Colonic mucosa (tissue), 4 donors: ENCODE measurements around the gene LRGUK. TPM values are rescaled to one million over a fixed set of nuclear protein-coding genes. Genes with fewer than 3 reads are reported as not detected.

ENCODE experiments used
- DNase-seq: peaks from one replicate; pipeline ENCODE4 v3.0.0-alpha.2; 2020
- H3K27ac ChIP-seq: fragments of 200-600 bp; one replicate; pipeline ENCODE4 v1.8.0; 2021
- H3K27me3 ChIP-seq: fragments of 200-600 bp; one replicate; pipeline ENCODE4 v1.8.0; 2021
- H3K36me3 ChIP-seq: fragments of 200-600 bp; one replicate; pipeline ENCODE4 v1.8.0; 2021
- H3K4me1 ChIP-seq: fragments of 200-600 bp; one replicate; pipeline ENCODE4 v1.8.0; 2021; ENCODE audit warnings: mild to moderate bottlenecking
- H3K4me3 ChIP-seq: fragments of 200-600 bp; one replicate; pipeline ENCODE4 v1.8.0; 2021
- H3K9ac ChIP-seq, 2 donors: one replicate each; pipeline ENCODE4 v1.7.0; 2013; ENCODE audit warnings: control low read depth in 2 of 2, low read depth in 2 of 2, low read length in 2 of 2
- H3K9me3 ChIP-seq: fragments of 200-600 bp; one replicate; pipeline ENCODE4 v1.8.0; 2021
- CTCF ChIP-seq: fragments of 200-600 bp; IDR thresholded peaks from one replicate; pipeline ENCODE4 v1.8.0; 2022; ENCODE audit warnings: antibody characterized with exemption, mild to moderate bottlenecking
- intact Hi-C: fragments of 100-400 bp; cut with DNase I; formaldehyde crosslinking; loops from one replicate; pipeline ENCODE4 v1.14.1; 2022
- total RNA-seq, 2 donors: library from RNA; stranded (reverse); fragmentation: NEBNext Ultra II Directional in 1 of 2; extraction: Animal tissue kit (Norgen Biotek cat#: 25700) in 1 of 2; gene quantifications; one replicate each; pipeline ENCODE4 v1.2.1, GENCODE V29; 2021
- donor health status: healthy.
- donor health status: DM: no; HTN: no; CAD: no.
- donor health status: DM: no; HTN: no; CAD: no.

LRGUK gene
- total RNA-seq, 2 donors from 2014 or later = 0.37 to 0.69 TPM

DNA sequence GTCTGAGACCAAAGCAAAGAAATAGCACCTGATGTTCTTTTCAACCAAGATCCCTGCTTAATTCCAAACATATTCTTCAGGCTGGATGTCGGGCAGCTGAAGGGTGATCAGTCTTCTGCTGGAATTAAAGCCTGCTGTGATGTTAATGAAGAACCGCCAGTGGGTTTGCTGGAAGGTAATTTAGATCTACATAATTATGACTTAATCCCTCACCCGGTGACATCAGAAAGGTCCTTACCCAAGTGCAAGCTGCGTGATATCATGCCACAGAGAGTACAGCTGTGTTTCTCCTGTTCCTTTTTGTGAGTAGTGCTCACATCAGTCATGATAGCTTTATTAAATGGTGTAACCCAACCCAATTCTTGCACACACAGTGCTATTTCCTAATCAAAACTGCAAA, 29.1 kb upstream of the LRGUK start:
- Histone ChIP-seq H3K9ac (no peak overlapping the region), H3K4me1 (no peaks in the 10 kb centered on the region), H3K27ac (no peak overlapping the region), H3K27me3 (no peaks in the 10 kb centered on the region), H3K9me3 (no peaks in the 10 kb centered on the region), H3K36me3 (no peaks in the 10 kb centered on the region), H3K4me3 (no peak overlapping the region)
- DNase-seq = no peak
- no peak for TF ChIP-seq CTCF
- intact Hi-C loops = no loop called here

DNA sequence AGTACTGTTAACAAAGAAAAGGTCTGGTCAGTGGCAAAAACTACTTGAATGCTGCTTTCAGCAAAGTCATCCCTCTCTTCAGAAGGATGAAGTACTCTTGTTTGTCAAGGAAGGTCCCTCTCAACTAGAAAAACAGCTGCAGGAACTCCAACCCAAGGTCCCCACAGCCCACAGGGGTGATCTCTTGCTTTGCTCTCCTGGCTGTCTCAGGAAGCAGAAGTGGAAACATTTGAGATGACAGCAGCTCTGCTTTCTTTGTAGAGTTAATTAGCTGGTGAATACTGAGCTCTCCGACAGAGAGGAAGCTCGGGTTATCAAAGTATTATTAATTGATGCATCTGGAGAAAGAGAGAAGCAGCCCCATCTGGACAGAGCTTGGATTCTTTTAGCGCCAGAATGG, 25.4 kb upstream of the LRGUK start:
- TF ChIP-seq CTCF = no peak
- Histone ChIP-seq H3K36me3 (no peaks in the 10 kb centered on the region), H3K4me1 (no peaks in the 10 kb centered on the region), H3K9ac (no peak overlapping the region), H3K4me3 (no peak overlapping the region), H3K27ac (no peak overlapping the region), H3K27me3 (no peaks in the 10 kb centered on the region), H3K9me3 (no peaks in the 10 kb centered on the region)
- no peak for DNase-seq
- intact Hi-C loops = no loop called here

DNA sequence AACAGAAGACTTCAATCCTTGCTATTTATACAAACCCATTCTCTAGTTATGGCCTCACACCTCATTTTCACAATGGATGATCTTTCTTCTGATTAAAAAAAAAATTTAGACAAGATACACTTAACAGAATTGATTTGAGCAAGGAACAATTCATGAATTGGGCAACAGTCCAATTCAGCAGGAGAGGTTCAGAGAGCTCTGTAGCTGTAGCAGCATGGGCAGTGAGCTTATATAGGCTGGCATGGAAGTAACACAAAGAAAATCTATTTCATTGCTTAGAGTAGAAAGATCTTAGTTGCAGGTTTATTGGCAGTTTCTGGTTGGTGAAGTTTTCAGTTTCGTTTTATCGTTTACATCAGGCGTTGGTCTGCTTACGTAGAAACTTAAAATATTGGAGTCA, 23.0 kb upstream of the LRGUK start:
- no peaks in the 10 kb centered on the region for H3K36me3 ChIP-seq
- no peak overlapping the region for H3K9ac ChIP-seq
- H3K9me3 ChIP-seq = no peaks in the 10 kb centered on the region
- intact Hi-C loops = no loop called here
- no peak for DNase-seq
- H3K27me3 ChIP-seq = no peaks in the 10 kb centered on the region
- H3K27ac ChIP-seq = no peak overlapping the region
- no peak overlapping the region for H3K4me3 ChIP-seq
- TF ChIP-seq CTCF = no peak
- H3K4me1 ChIP-seq = no peaks in the 10 kb centered on the region

DNA sequence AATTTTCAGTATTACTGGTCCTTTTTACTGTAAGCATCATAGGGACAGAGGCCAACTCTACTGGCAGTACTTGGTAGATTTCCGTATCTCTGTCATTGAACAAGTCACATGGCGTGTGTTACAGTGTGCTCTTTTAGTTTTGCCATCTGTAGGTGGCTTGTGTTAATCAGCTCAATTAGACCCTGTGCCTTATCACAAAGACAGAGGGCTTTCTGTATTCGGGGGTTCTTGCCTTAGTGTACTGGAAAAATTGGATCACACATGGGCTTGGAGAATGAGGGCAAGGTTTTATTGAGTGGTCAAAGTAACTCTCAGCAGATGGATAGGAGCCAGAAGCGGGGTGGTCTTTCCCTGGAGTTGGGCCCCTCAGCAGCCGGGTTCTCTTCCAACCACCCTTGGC, 21.3 kb upstream of the LRGUK start:
- DNase-seq = no peak
- no peak for TF ChIP-seq CTCF
- H3K36me3 ChIP-seq = no peaks in the 10 kb centered on the region
- no peaks in the 10 kb centered on the region for H3K4me1 ChIP-seq
- intact Hi-C loops = no loop called here
- H3K9ac ChIP-seq = no peak overlapping the region
- no peaks in the 10 kb centered on the region for H3K27me3 ChIP-seq
- H3K4me3 ChIP-seq = no peak overlapping the region
- no peak overlapping the region for H3K27ac ChIP-seq
- H3K9me3 ChIP-seq = no peaks in the 10 kb centered on the region

GRCh38 chr7:134108802-134109201, 18.3 kb upstream of the LRGUK start:
- Histone ChIP-seq H3K27ac (no peak overlapping the region), H3K9me3 (no peaks in the 10 kb centered on the region), H3K9ac (no peak overlapping the region), H3K27me3 (no peaks in the 10 kb centered on the region), H3K4me1 (no peaks in the 10 kb centered on the region), H3K36me3 (no peaks in the 10 kb centered on the region), H3K4me3 (no peak overlapping the region)
- intact Hi-C loops = no loop called here
- DNase-seq = no peak
- TF ChIP-seq CTCF = no peak

- intact Hi-C loops = no loop called here
Observed at GRCh38 chr7:134113655-134114054, 13.5 kb upstream of the LRGUK start.

More at GRCh38 chr7:134113655-134114054, 13.5 kb upstream of the LRGUK start:
- TF ChIP-seq CTCF = no peak
- Histone ChIP-seq H3K36me3 (no peaks in the 10 kb centered on the region), H3K4me1 (no peaks in the 10 kb centered on the region), H3K9me3 (no peaks in the 10 kb centered on the region), H3K9ac (no peak overlapping the region), H3K4me3 (no peak overlapping the region), H3K27ac (no peak overlapping the region), H3K27me3 (no peaks in the 10 kb centered on the region)
- no peak for DNase-seq
